ENCODE measurements around the gene PIK3R5. TPM values are rescaled to one million over a fixed set of nuclear protein-coding genes. Genes with fewer than 3 reads are reported as not detected.
A peak's percentile ranks its signal among the peaks of the same experiment; 100 is the strongest.

The PIK3R5 gene
- polyA plus RNA-seq, 1 donor from 2014 or later, result not detected

- no peaks in the 10 kb centered on the region for H3K36me3 ChIP-seq (ENCODE audit: insufficient read depth, low read length)
- no peak overlapping the region for H3K9ac ChIP-seq (ENCODE audit: low read length)
- H3K9me3 ChIP-seq (ENCODE audit: low read length), result no peaks in the 10 kb centered on the region
- H3K27me3 ChIP-seq (ENCODE audit: insufficient read depth, low read depth, low read length), result peaks cover 44% of the 10 kb centered on the region
- no peaks in the 10 kb centered on the region for H3K9me2 ChIP-seq (ENCODE audit: insufficient read depth, low read length)
- H3K4me2 ChIP-seq (ENCODE audit: low read length), result no peak overlapping the region
- H3K27ac ChIP-seq (ENCODE audit: low read length), result no peak overlapping the region
- H2AFZ ChIP-seq (ENCODE audit: low read depth, low read length), result no peak overlapping the region
- no peaks in the 10 kb centered on the region for H4K20me1 ChIP-seq (ENCODE audit: insufficient read depth)
- no peak overlapping the region for H3K4me3 ChIP-seq (ENCODE audit: low read length)
- no peaks in the 10 kb centered on the region for H3F3A ChIP-seq (ENCODE audit: insufficient read depth, low read length, poor library complexity, severe bottlenecking)
- H3K79me2 ChIP-seq (replicated peaks; ENCODE audit: insufficient read depth, low read length), result no peaks in the 10 kb centered on the region
- no peak for TF ChIP-seq CTCF (IDR thresholded peaks at IDR 0.05; ENCODE audit: poor library complexity, severe bottlenecking)
- no peak for TF ChIP-seq REST (IDR thresholded peaks at IDR 0.05; ENCODE audit: borderline replicate concordance)
- no peak for TF ChIP-seq SMC3 (conservative IDR thresholded peaks at IDR 0.05; ENCODE audit: poor library complexity)
- no peak for TF ChIP-seq TAF1 (IDR thresholded peaks at IDR 0.05; ENCODE audit: low read depth)
- TF ChIP-seq RAD21 (conservative IDR thresholded peaks at IDR 0.05), result no peak
These were observed 39.4 kb upstream of the PIK3R5 start for GRCh38 chr17:9004961-9005285.

GRCh38 chr17:9004132-9004960, 38.8 kb upstream of the PIK3R5 start:
- Histone ChIP-seq H3F3A (ENCODE audit: insufficient read depth, low read length, poor library complexity, severe bottlenecking) (no peaks in the 10 kb centered on the region), H2AFZ (ENCODE audit: low read depth, low read length) (no peak overlapping the region), H3K36me3 (ENCODE audit: insufficient read depth, low read length) (no peaks in the 10 kb centered on the region), H3K79me2 (replicated peaks; ENCODE audit: insufficient read depth, low read length) (no peaks in the 10 kb centered on the region), H3K9me2 (ENCODE audit: insufficient read depth, low read length) (no peaks in the 10 kb centered on the region), H3K9me3 (ENCODE audit: low read length) (no peaks in the 10 kb centered on the region), H3K4me2 (ENCODE audit: low read length) (no peak overlapping the region), H3K27ac (ENCODE audit: low read length) (no peak overlapping the region), H3K9ac (ENCODE audit: low read length) (peak overlapping the region; percentile 58), H3K27me3 (ENCODE audit: insufficient read depth, low read depth, low read length) (peaks cover 44% of the 10 kb centered on the region), H4K20me1 (ENCODE audit: insufficient read depth) (no peaks in the 10 kb centered on the region), H3K4me3 (ENCODE audit: low read length) (peak overlapping the region; percentile 63)
- TF ChIP-seq EP300 (conservative IDR thresholded peaks at IDR 0.05; ENCODE audit: poor library complexity, severe bottlenecking) (no peak), MXI1 (conservative IDR thresholded peaks at IDR 0.05; ENCODE audit: poor library complexity, severe bottlenecking) (no peak), EZH2 (IDR thresholded peaks at IDR 0.05; ENCODE audit: borderline replicate concordance, insufficient read depth, low read length, poor library complexity, severe bottlenecking) (peak; percentile 49)

All from neural cell (in vitro differentiated cells).